GM21717 (cell line): ENCODE data around the gene ZMYND19.
A peak's percentile ranks its signal among the peaks of the same experiment; 100 is the strongest.
"Not testable (repeated sequence)": the region's sequence is repeated elsewhere in the genome, so short reads cannot be mapped to it uniquely, and the experiment has no call there.

Experiments
- ATAC-seq: cut with Tn5 transposase; IDR thresholded peaks from one replicate; pipeline ENCODE4 v1.9.1; 2021; ENCODE audit warnings: mild to moderate bottlenecking, moderate library complexity; ENCODE audit not compliant: unreplicated experiment

Gene ZMYND19

GRCh38 chr9:137614631-137615386 lies 24.5 kb upstream of the ZMYND19 start:
- ATAC-seq: no peak

- no peak for ATAC-seq
Observed at GRCh38 chr9:137613738-137614523, 23.6 kb upstream of the ZMYND19 start.

- no peak for ATAC-seq
Observed at GRCh38 chr9:137613259-137613658, 22.9 kb upstream of the ZMYND19 start.

- no peak for ATAC-seq
Observed at GRCh38 chr9:137612741-137613142, 22.4 kb upstream of the ZMYND19 start.

GRCh38 chr9:137611623-137612609 lies 21.6 kb upstream of the ZMYND19 start:
- no peak for ATAC-seq

GRCh38 chr9:137610944-137611343 lies 20.6 kb upstream of the ZMYND19 start:
- no peak for ATAC-seq

GRCh38 chr9:137607141-137607857 lies 17.0 kb upstream of the ZMYND19 start:
- ATAC-seq: no peak

GRCh38 chr9:137606734-137607138 lies 16.4 kb upstream of the ZMYND19 start:
- ATAC-seq: no peak

- peak; percentile 18 for ATAC-seq
Observed at GRCh38 chr9:137606005-137606621, 15.8 kb upstream of the ZMYND19 start.

GRCh38 chr9:137605121-137606004 lies 15.1 kb upstream of the ZMYND19 start, which contains the start of gene ARRDC1:
Gene ARRDC1 (plus strand): TSS chr9:137605686. CDS start chr9:137605718, 32 bp downstream.
- ATAC-seq: peak; percentile 65

GRCh38 chr9:137604345-137605086 lies 14.2 kb upstream of the ZMYND19 start:
- ATAC-seq: no peak

GRCh38 chr9:137603879-137604278 lies 13.6 kb upstream of the ZMYND19 start:
- no peak for ATAC-seq

- ATAC-seq: no peak
Observed at GRCh38 chr9:137602661-137603060, 12.3 kb upstream of the ZMYND19 start.

- no peak for ATAC-seq
Observed at GRCh38 chr9:137598943-137599342, 8.6 kb upstream of the ZMYND19 start.

- ATAC-seq: not testable (repeated sequence)
Observed at GRCh38 chr9:137596577-137596976, 6.3 kb upstream of the ZMYND19 start.

- ATAC-seq: no peak
Observed at GRCh38 chr9:137593176-137593575, 2.9 kb upstream of the ZMYND19 start.

GRCh38 chr9:137592767-137593166 lies 2.5 kb upstream of the ZMYND19 start:
- no peak for ATAC-seq

- no peak for ATAC-seq
Observed at GRCh38 chr9:137590123-137590468, 216 bp downstream of the ZMYND19 start.
